HepG2 (cell line): ENCODE data around the gene SPINDOC. TPM values are rescaled to one million over a fixed set of nuclear protein-coding genes. Genes with fewer than 3 reads are reported as not detected.

Source experiments
- AHR ChIP-seq: IDR thresholded peaks from 2 replicates; pipeline ENCODE4 v1.6.1; 2018; ENCODE audit warnings: missing genetic modification reagents, missing compliant biosample characterization
- CREM ChIP-seq, 2 experiments: sonication (generic) in 1 of 2; formaldehyde crosslinking in 1 of 2; IDR thresholded peaks; 2 replicates each; pipeline versions ENCODE4 v1.4.0 to v1.6.1; 2016 to 2020; ENCODE audit warnings: antibody characterized with exemption in 1 of 2, mild to moderate bottlenecking in 1 of 2, missing genetic modification reagents in 1 of 2
- HOXA3 ChIP-seq: sonication (generic); formaldehyde crosslinking; IDR thresholded peaks from 2 replicates; pipeline ENCODE4 v1.5.0; 2020; ENCODE audit warnings: missing genetic modification reagents
- KMT2A ChIP-seq: sonication (generic); formaldehyde crosslinking; IDR thresholded peaks from 2 replicates; pipeline ENCODE4 v1.4.0; 2020; ENCODE audit warnings: missing genetic modification reagents
- PAX8 ChIP-seq: sonication (generic); formaldehyde crosslinking; IDR thresholded peaks from 2 replicates; pipeline ENCODE4 v1.8.0; 2022; ENCODE audit warnings: mild to moderate bottlenecking, missing genetic modification reagents, borderline replicate concordance
- SNAI1 ChIP-seq: sonication (generic); formaldehyde crosslinking; IDR thresholded peaks from 2 replicates; pipeline ENCODE4 v1.5.0; 2020; ENCODE audit warnings: mild to moderate bottlenecking, missing genetic modification reagents, borderline replicate concordance
- SUZ12 ChIP-seq: fragments of 150-350 bp; IDR thresholded peaks from 2 replicates; pipeline ENCODE4 v1.6.1; 2014; ENCODE audit warnings: low read depth, low read length
- XBP1 ChIP-seq: sonication (generic); formaldehyde crosslinking; IDR thresholded peaks from 2 replicates; pipeline ENCODE4 v1.5.0; 2020; ENCODE audit warnings: missing genetic modification reagents
- ZKSCAN8 ChIP-seq: IDR thresholded peaks from 2 replicates; pipeline ENCODE4 v1.6.1; 2016; ENCODE audit warnings: borderline replicate concordance, missing genetic modification reagents, missing compliant biosample characterization
- ZNF232 ChIP-seq: sonication (generic); formaldehyde crosslinking; IDR thresholded peaks from 2 replicates; pipeline ENCODE4 v1.4.0; 2020; ENCODE audit warnings: missing genetic modification reagents, borderline replicate concordance
- ZNF333 ChIP-seq: sonication (generic); formaldehyde crosslinking; IDR thresholded peaks from 2 replicates; pipeline ENCODE4 v1.4.0; 2020; ENCODE audit warnings: mild to moderate bottlenecking, missing genetic modification reagents, borderline replicate concordance
- ZNF343 ChIP-seq: sonication (generic); formaldehyde crosslinking; IDR thresholded peaks from 2 replicates; pipeline ENCODE4 v1.4.0; 2020; ENCODE audit warnings: mild to moderate bottlenecking, missing genetic modification reagents
- ZNF710 ChIP-seq: sonication (generic); formaldehyde crosslinking; IDR thresholded peaks from 2 replicates; pipeline ENCODE4 v1.5.0; 2020; ENCODE audit warnings: mild to moderate bottlenecking, missing genetic modification reagents, borderline replicate concordance
- ZNF724P ChIP-seq: sonication (generic); formaldehyde crosslinking; IDR thresholded peaks from 2 replicates; pipeline ENCODE4 v1.8.0; 2022; ENCODE audit warnings: missing genetic modification reagents, borderline replicate concordance
- ZZZ3 ChIP-seq: sonication (generic); formaldehyde crosslinking; IDR thresholded peaks from 2 replicates; pipeline ENCODE4 v1.4.0; 2020; ENCODE audit warnings: missing genetic modification reagents, mild to moderate bottlenecking, borderline replicate concordance
- polyA plus RNA-seq, 8 experiments: library from polyadenylated mRNA; depleted of rRNA in 3 of 8; stranded (reverse) in 7 of 8; unstranded in 1 of 8; fragments of >200 nt; fragmentation: Illumina TruSeq in 4 of 8; extraction: Trizol in 4 of 8; gene quantifications; 2 replicates each; pipeline versions ENCODE4 v1.2.1 to v1.2.3, GENCODE V29; 2011 to 2016; ENCODE audit warnings: low read depth in 4 of 8, missing spikeins in 1 of 8, mixed read lengths in 1 of 8; ENCODE audit not compliant: insufficient read depth in 1 of 8
- total RNA-seq, 5 experiments: library from RNA; depleted of rRNA; stranded (reverse); fragments of >200 nt; fragmentation: Illumina TruSeq; extraction: Trizol; gene quantifications; 2 replicates each; pipeline ENCODE4 v1.2.3, GENCODE V29; 2016; ENCODE audit warnings: low read depth in 1 of 5
- TF ChIP-seq, protein P1 (sequence below): sonication (generic); formaldehyde crosslinking; IDR thresholded peaks from 2 replicates; pipeline ENCODE4 v1.4.0; 2020; ENCODE audit warnings: low read depth, mild to moderate bottlenecking, missing genetic modification reagents
- TF ChIP-seq, protein P2 (sequence below): sonication (generic); formaldehyde crosslinking; IDR thresholded peaks from 2 replicates; pipeline ENCODE4 v1.5.0; 2020; ENCODE audit warnings: missing genetic modification reagents
- TF ChIP-seq, protein P3 (sequence below): sonication (generic); formaldehyde crosslinking; IDR thresholded peaks from 2 replicates; pipeline ENCODE4 v1.4.0; 2020; ENCODE audit warnings: missing genetic modification reagents
- TF ChIP-seq, protein P4 (sequence below): sonication (generic); formaldehyde crosslinking; IDR thresholded peaks from 2 replicates; pipeline ENCODE4 v1.4.0; 2020; ENCODE audit warnings: missing genetic modification reagents, mild to moderate bottlenecking, borderline replicate concordance
- TF ChIP-seq, protein P5 (sequence below): sonication (generic); formaldehyde crosslinking; IDR thresholded peaks from 2 replicates; pipeline ENCODE4 v1.8.1; 2023; ENCODE audit warnings: missing genetic modification reagents, mild to moderate bottlenecking, borderline replicate concordance

The SPINDOC gene
- total and polyA plus RNA-seq, 2 of the 13 experiments (the other 11 are each of a cell fraction or from before 2014, with no cell fraction given): 21.4 to 29.9 TPM

DNA sequence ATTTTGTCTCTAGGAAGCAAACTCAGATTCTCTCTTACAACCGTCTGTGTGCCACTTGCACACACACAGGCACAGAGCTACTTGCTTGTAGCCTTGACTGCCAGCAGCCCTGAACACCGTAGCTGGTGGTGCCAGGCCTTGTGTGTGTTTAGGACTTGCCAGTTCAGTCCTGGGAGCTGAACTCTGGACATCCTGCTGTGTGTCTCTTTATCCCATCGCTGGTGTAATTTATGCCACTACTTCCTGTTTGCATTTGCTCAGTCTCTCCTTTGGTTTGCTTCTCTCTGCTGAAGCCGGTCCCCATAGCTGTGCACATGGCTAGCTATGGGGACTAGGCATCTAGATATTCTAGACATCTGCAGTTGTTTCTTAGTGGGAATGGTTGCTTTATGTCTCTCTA lies 49.7 kb downstream of the SPINDOC start (continued):
- TF ChIP-seq KMT2A (CRISPR knock-in tag) (0 out of 2 replicates have a peak, but pooled peaks have one; percentile 35), XBP1 (CRISPR knock-in tag) (no peak), ZNF710 (CRISPR knock-in tag) (0 out of 2 replicates have a peak, but pooled peaks have one; percentile 44), AHR (CRISPR knock-in tag) (no peak), ZNF232 (no peak), HOXA3 (CRISPR knock-in tag) (peak; percentile 67), ZKSCAN8 (CRISPR knock-in tag) (no peak), SUZ12 (no peak), ZNF333 (CRISPR knock-in tag) (no peak), ZNF343 (CRISPR knock-in tag) (no peak), SNAI1 (CRISPR knock-in tag) (no peak), CREM (IDR thresholded peaks at IDR 0.05) (no peak), CREM (CRISPR knock-in tag; IDR thresholded peaks at IDR 0.05) (no peak), PAX8 (CRISPR knock-in tag) (no peak), ZZZ3 (CRISPR knock-in tag) (no peak), ZNF724P (CRISPR knock-in tag) (no peak)
- TF ChIP-seq, protein P1, sequence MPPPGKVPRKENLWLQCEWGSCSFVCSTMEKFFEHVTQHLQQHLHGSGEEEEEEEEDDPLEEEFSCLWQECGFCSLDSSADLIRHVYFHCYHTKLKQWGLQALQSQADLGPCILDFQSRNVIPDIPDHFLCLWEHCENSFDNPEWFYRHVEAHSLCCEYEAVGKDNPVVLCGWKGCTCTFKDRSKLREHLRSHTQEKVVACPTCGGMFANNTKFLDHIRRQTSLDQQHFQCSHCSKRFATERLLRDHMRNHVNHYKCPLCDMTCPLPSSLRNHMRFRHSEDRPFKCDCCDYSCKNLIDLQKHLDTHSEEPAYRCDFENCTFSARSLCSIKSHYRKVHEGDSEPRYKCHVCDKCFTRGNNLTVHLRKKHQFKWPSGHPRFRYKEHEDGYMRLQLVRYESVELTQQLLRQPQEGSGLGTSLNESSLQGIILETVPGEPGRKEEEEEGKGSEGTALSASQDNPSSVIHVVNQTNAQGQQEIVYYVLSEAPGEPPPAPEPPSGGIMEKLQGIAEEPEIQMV (CRISPR knock-in tag): no peak
- TF ChIP-seq, protein P2, sequence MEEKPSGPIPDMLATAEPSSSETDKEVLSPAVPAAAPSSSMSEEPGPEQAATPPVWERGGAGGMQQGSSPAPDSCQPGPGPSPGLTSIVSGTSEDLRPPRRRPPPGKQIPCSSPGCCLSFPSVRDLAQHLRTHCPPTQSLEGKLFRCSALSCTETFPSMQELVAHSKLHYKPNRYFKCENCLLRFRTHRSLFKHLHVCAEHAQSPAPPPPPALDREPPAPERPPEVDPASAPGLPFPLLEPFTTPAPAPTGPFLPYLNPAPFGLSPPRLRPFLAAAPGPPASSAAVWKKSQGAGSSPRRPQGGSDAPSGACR (CRISPR knock-in tag): no peak
- TF ChIP-seq, protein P3, sequence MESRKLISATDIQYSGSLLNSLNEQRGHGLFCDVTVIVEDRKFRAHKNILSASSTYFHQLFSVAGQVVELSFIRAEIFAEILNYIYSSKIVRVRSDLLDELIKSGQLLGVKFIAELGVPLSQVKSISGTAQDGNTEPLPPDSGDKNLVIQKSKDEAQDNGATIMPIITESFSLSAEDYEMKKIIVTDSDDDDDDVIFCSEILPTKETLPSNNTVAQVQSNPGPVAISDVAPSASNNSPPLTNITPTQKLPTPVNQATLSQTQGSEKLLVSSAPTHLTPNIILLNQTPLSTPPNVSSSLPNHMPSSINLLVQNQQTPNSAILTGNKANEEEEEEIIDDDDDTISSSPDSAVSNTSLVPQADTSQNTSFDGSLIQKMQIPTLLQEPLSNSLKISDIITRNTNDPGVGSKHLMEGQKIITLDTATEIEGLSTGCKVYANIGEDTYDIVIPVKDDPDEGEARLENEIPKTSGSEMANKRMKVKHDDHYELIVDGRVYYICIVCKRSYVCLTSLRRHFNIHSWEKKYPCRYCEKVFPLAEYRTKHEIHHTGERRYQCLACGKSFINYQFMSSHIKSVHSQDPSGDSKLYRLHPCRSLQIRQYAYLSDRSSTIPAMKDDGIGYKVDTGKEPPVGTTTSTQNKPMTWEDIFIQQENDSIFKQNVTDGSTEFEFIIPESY: peak; percentile 49; the same call in 1 of the 2 replicates
- TF ChIP-seq, protein P4, sequence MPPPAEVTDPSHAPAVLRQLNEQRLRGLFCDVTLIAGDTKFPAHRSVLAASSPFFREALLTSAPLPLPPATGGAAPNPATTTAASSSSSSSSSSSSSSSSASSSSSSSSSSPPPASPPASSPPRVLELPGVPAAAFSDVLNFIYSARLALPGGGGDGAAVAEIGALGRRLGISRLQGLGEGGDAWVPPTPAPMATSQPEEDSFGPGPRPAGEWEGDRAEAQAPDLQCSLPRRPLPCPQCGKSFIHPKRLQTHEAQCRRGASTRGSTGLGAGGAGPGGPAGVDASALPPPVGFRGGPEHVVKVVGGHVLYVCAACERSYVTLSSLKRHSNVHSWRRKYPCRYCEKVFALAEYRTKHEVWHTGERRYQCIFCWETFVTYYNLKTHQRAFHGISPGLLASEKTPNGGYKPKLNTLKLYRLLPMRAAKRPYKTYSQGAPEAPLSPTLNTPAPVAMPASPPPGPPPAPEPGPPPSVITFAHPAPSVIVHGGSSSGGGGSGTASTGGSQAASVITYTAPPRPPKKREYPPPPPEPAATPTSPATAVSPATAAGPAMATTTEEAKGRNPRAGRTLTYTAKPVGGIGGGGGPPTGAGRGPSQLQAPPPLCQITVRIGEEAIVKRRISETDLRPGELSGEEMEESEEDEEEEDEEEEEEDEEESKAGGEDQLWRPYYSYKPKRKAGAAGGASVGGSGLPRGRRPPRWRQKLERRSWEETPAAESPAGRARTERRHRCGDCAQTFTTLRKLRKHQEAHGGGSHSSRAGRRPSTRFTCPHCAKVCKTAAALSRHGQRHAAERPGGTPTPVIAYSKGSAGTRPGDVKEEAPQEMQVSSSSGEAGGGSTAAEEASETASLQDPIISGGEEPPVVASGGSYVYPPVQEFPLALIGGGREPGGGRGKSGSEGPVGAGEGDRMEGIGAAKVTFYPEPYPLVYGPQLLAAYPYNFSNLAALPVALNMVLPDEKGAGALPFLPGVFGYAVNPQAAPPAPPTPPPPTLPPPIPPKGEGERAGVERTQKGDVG: no peak
- TF ChIP-seq, protein P5, sequence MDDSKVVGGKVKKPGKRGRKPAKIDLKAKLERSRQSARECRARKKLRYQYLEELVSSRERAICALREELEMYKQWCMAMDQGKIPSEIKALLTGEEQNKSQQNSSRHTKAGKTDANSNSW: no peak
